Measurements from ENCODE around the gene TRIM50. TPM values are rescaled to one million over a fixed set of nuclear protein-coding genes. Genes with fewer than 3 reads are reported as not detected.
"Not testable (repeated sequence)": the region's sequence is repeated elsewhere in the genome, so short reads cannot be mapped to it uniquely, and the experiment has no call there.

Gene TRIM50
- total and polyA plus RNA-seq, 9 of the 15 experiments (the other 6 are each of a cell fraction or from before 2014, with no cell fraction given) = not detected

- H3K4me1 ChIP-seq (replicated peaks in 1 of 2; ENCODE audit: control insufficient read depth in 2 of 2, insufficient read depth in 2 of 2, low read length in 2 of 2); FAIRE-seq; H3K36me3 ChIP-seq (ENCODE audit: control insufficient read depth, insufficient read depth, low read length); BruUV-seq (replicated peaks); H3K9me3 ChIP-seq (replicated peaks; ENCODE audit: control insufficient read depth, insufficient read depth, low read depth, low read length); intact Hi-C loops (cut with micrococcal nuclease); H3K4me2 ChIP-seq (ENCODE audit: insufficient read depth, low read length); H3K4me3 ChIP-seq; DNase-seq (ENCODE audit: extremely low read depth in 1 of 4, low spot score in 3 of 4); H3K9me1 ChIP-seq (ENCODE audit: control insufficient read depth, insufficient read depth, low read length); ATAC-seq; CTCF ChIA-PET (ENCODE audit: low intra/inter-chr PET ratio); H3K9ac ChIP-seq (ENCODE audit: insufficient read depth in 1 of 2, low read depth in 2 of 2, low read length in 2 of 2); H4K20me1 ChIP-seq (replicated peaks; ENCODE audit: control insufficient read depth, insufficient read depth, low read length); H2AFZ ChIP-seq (ENCODE audit: low read depth, low read length); H3K79me2 ChIP-seq (ENCODE audit: control insufficient read depth, insufficient read depth, low read length); H3K27ac ChIP-seq (ENCODE audit: extremely low read depth, low read depth, low read length); in situ Hi-C loops (cut with MboI): not testable (repeated sequence)
- POLR2A ChIA-PET = interaction anchor here (0.6 to 1.2 kb wide), 2 partner anchors 11 to 791 kb away, joined by 3 to 4 read pairs; no protein-coding TSS in a partner anchor
- 5% methylated on average over 6 of the region's 6 CpGs for WGBS (ENCODE audit: insufficient coverage, low coverage, missing lambda C conversion rate)
- H3K27me3 ChIP-seq (ENCODE audit: control insufficient read depth in 2 of 2, insufficient read depth in 2 of 2, low read length in 2 of 2) = peaks cover 29 to 56% of the 10 kb centered on the region in 2 experiments
Observed at GRCh38 chr7:73325424-73325823, 2.5 kb downstream of the TRIM50 start.

GRCh38 chr7:73324081-73324845, 3.6 kb downstream of the TRIM50 start:
- intact Hi-C loops (cut with micrococcal nuclease) = loop anchor here (5.0 kb wide), 2 partner anchors 113 to 128 kb away; no protein-coding TSS in a partner anchor
- Histone ChIP-seq H3K9ac (ENCODE audit: insufficient read depth in 1 of 2, low read depth in 2 of 2, low read length in 2 of 2) (0 out of 4 replicates have a peak overlapping the region, but pooled peaks of 1 of the 2 experiments have one; percentile 72), H3K4me1 (replicated peaks in 1 of 2; ENCODE audit: control insufficient read depth in 2 of 2, insufficient read depth in 2 of 2, low read length in 2 of 2) (peaks cover 0 to 11% of the 10 kb centered on the region in 2 experiments; a peak in 2 of 5 replicates), H3K27me3 (ENCODE audit: control insufficient read depth in 2 of 2, insufficient read depth in 2 of 2, low read length in 2 of 2) (peaks cover 22 to 50% of the 10 kb centered on the region in 2 experiments)
- 7% methylated on average over 26 of the region's 31 CpGs for WGBS (ENCODE audit: insufficient coverage, low coverage, missing lambda C conversion rate)
- H3K4me2 ChIP-seq (ENCODE audit: insufficient read depth, low read length); FAIRE-seq; H3K36me3 ChIP-seq (ENCODE audit: control insufficient read depth, insufficient read depth, low read length); H3K9me1 ChIP-seq (ENCODE audit: control insufficient read depth, insufficient read depth, low read length); H2AFZ ChIP-seq (ENCODE audit: low read depth, low read length); H3K9me3 ChIP-seq (replicated peaks; ENCODE audit: control insufficient read depth, insufficient read depth, low read depth, low read length); H3K27ac ChIP-seq (ENCODE audit: extremely low read depth, low read depth, low read length); in situ Hi-C loops (cut with MboI); H4K20me1 ChIP-seq (replicated peaks; ENCODE audit: control insufficient read depth, insufficient read depth, low read length); H3K4me3 ChIP-seq; BruUV-seq (replicated peaks); H3K79me2 ChIP-seq (ENCODE audit: control insufficient read depth, insufficient read depth, low read length); TF ChIP-seq NR4A1 (tag; IDR thresholded peaks at IDR 0.05); TOE1 (CRISPR knock-in tag; IDR thresholded peaks at IDR 0.05; ENCODE audit: borderline replicate concordance, low read depth): not testable (repeated sequence)
- POLR2A ChIA-PET = interaction anchor here (0.7 to 1.5 kb wide), 3 partner anchors 8 to 22 kb away, joined by 3 to 4 read pairs (median 4); no protein-coding TSS in a partner anchor
- ATAC-seq (peak; percentile 76), DNase-seq (ENCODE audit: extremely low read depth in 1 of 4, low spot score in 3 of 4) (peak; percentile 47 to 71 (median 57))
- CTCF ChIA-PET (ENCODE audit: low intra/inter-chr PET ratio) = interaction anchor here (0.5 to 1.3 kb wide), 4 partner anchors 128 to 411 kb away, joined by 3 to 7 read pairs (median 3); no protein-coding TSS in a partner anchor
- TF ChIP-seq TFE3 (CRISPR knock-in tag; IDR thresholded peaks at IDR 0.05) = peak; percentile 72
- peak; percentile 29; the same call in 1 of the 2 replicates for TF ChIP-seq NR4A1 (CRISPR knock-in tag; IDR thresholded peaks at IDR 0.05)
- TF ChIP-seq TFAP4 (CRISPR knock-in tag; IDR thresholded peaks at IDR 0.05; ENCODE audit: borderline replicate concordance) = peak; percentile 25; the same call in 1 of the 2 replicates
- TF ChIP-seq BCOR (IDR thresholded peaks at IDR 0.05) = 0 out of 2 replicates have a peak, but pooled peaks have one; percentile 24
- TF ChIP-seq TOE1 (IDR thresholded peaks at IDR 0.05; ENCODE audit: borderline replicate concordance) = peak; percentile 72
- peak; percentile 64; the same call in 1 of the 2 replicates for TF ChIP-seq RAD51 (IDR thresholded peaks at IDR 0.05; ENCODE audit: borderline replicate concordance, low read depth)
- peak; percentile 32; the same call in 1 of the 2 replicates for TF ChIP-seq SMC3 (conservative IDR thresholded peaks at IDR 0.05; ENCODE audit: insufficient read depth, low read depth, low read length)
